CD14-positive monocyte (primary cell): ENCODE measurements around the gene RHCG. TPM values are rescaled to one million over a fixed set of nuclear protein-coding genes. Genes with fewer than 3 reads are reported as not detected.

ENCODE experiments used
- DNase-seq, 3 donors: peaks; one replicate each; pipeline ENCODE4 v3.0.0-alpha.2; 2011 to 2022
- H2AFZ ChIP-seq: 2 replicates; pipeline ENCODE4 v1.6.0; 2012; ENCODE audit warnings: mild to moderate bottlenecking, low read depth, low read length, inconsistent platforms; ENCODE audit not compliant: insufficient read depth, poor library complexity, severe bottlenecking
- H3K27ac ChIP-seq, 2 donors: 1 replicate in 1 of 2; 2 replicates in 1 of 2; pipeline ENCODE4 v1.5.1; 2012 to 2013; ENCODE audit warnings: low read length in 2 of 2, control low read depth in 1 of 2, inconsistent platforms in 1 of 2, low read depth in 1 of 2, mild to moderate bottlenecking in 1 of 2
- H3K27me3 ChIP-seq, 2 donors: one replicate each; pipeline versions ENCODE4 v1.6.0 to v1.6.1; 2011 to 2013; ENCODE audit warnings: low read length in 2 of 2; ENCODE audit not compliant: control insufficient read depth in 2 of 2, insufficient read depth in 2 of 2
- H3K36me3 ChIP-seq, 2 donors: replicated peaks in 1 of 2; 1 replicate in 1 of 2; 2 replicates in 1 of 2; pipeline versions ENCODE4 v1.5.1 to v1.6.1; 2012 to 2013; ENCODE audit warnings: low read length in 2 of 2, control low read depth in 1 of 2, inconsistent platforms in 1 of 2, mild to moderate bottlenecking in 1 of 2; ENCODE audit not compliant: insufficient read depth in 2 of 2, control insufficient read depth in 1 of 2
- H3K4me1 ChIP-seq, 2 donors: 1 replicate in 1 of 2; 2 replicates in 1 of 2; pipeline versions ENCODE4 v1.5.1 to v1.6.1; 2012 to 2013; ENCODE audit warnings: low read length in 2 of 2, control low read depth in 1 of 2, inconsistent platforms in 1 of 2, mild to moderate bottlenecking in 1 of 2, moderate library complexity in 1 of 2; ENCODE audit not compliant: insufficient read depth in 2 of 2, control insufficient read depth in 1 of 2
- H3K4me2 ChIP-seq: replicated peaks from 2 replicates; pipeline ENCODE3; 2012; ENCODE audit warnings: low read length, moderate library complexity, mild to moderate bottlenecking; ENCODE audit not compliant: poor library complexity, severe bottlenecking; ENCODE audit errors: extremely low read depth
- H3K4me3 ChIP-seq, 3 experiments: fragments of 200-600 bp in 1 of 3; sonication (generic) in 1 of 3; replicated peaks in 1 of 3; 1 replicate in 2 of 3; 2 replicates in 1 of 3; pipeline ENCODE4 v1.5.1; 2011 to 2013; ENCODE audit warnings: low read length in 3 of 3, mild to moderate bottlenecking in 3 of 3, control low read depth in 2 of 3, low read depth in 2 of 3, inconsistent platforms in 1 of 3, moderate library complexity in 1 of 3
- H3K79me2 ChIP-seq: 2 replicates; pipeline ENCODE4 v1.6.0; 2012; ENCODE audit warnings: mild to moderate bottlenecking, control low read depth, inconsistent platforms, low read length, moderate library complexity; ENCODE audit not compliant: insufficient read depth
- H3K9ac ChIP-seq: 2 replicates; pipeline ENCODE4 v1.6.0; 2017; ENCODE audit warnings: low read length, mild to moderate bottlenecking; ENCODE audit not compliant: insufficient read depth, poor library complexity, severe bottlenecking
- H3K9me3 ChIP-seq, 2 donors: replicated peaks in 1 of 2; 1 replicate in 1 of 2; 2 replicates in 1 of 2; pipeline versions ENCODE4 v1.5.1 to v1.6.1; 2012 to 2013; ENCODE audit warnings: low read length in 2 of 2, control low read depth in 1 of 2; ENCODE audit not compliant: control insufficient read depth in 1 of 2, insufficient read depth in 1 of 2
- H4K20me1 ChIP-seq: 2 replicates; pipeline ENCODE4 v1.6.0; 2012; ENCODE audit warnings: mild to moderate bottlenecking, low read length, control low read depth, moderate library complexity; ENCODE audit not compliant: insufficient read depth
- H3K27ac Mint-ChIP-seq, 7 donors: one replicate each; pipeline ENCODE4 v1.8.0; 2020; ENCODE audit warnings: mild to moderate bottlenecking in 7 of 7, mixed read lengths in 7 of 7, moderate library complexity in 6 of 7, inconsistent platforms in 2 of 7
- H3K27me3 Mint-ChIP-seq, 3 donors: one replicate each; pipeline ENCODE4 v1.8.0; 2021 to 2022; ENCODE audit warnings: low read depth in 3 of 3, mild to moderate bottlenecking in 3 of 3, mixed read lengths in 3 of 3, moderate library complexity in 3 of 3, inconsistent platforms in 1 of 3
- H3K36me3 Mint-ChIP-seq, 2 donors: one replicate each; pipeline ENCODE4 v1.8.0; 2020; ENCODE audit warnings: mixed read lengths in 2 of 2, inconsistent platforms in 1 of 2, mild to moderate bottlenecking in 1 of 2
- H3K4me1 Mint-ChIP-seq: one replicate; pipeline ENCODE4 v1.8.0; 2020; ENCODE audit warnings: mild to moderate bottlenecking, mixed read lengths
- H3K4me3 Mint-ChIP-seq, 2 donors: one replicate each; pipeline ENCODE4 v1.8.0; 2020; ENCODE audit warnings: mild to moderate bottlenecking in 2 of 2, mixed read lengths in 2 of 2, moderate library complexity in 1 of 2
- H3K9me3 Mint-ChIP-seq, 7 donors: one replicate each; pipeline ENCODE4 v1.8.0; 2020 to 2022; ENCODE audit warnings: mixed read lengths in 7 of 7, mild to moderate bottlenecking in 6 of 7, moderate library complexity in 6 of 7, inconsistent platforms in 2 of 7
- CTCF ChIP-seq: fragments of 200-600 bp; IDR thresholded peaks from one replicate; pipeline ENCODE4 v1.8.0; 2022; ENCODE audit warnings: antibody characterized with exemption, mild to moderate bottlenecking
- WGBS: methylation state at CpG from one replicate; pipeline ENCODE4 v1.1.5; 2013; ENCODE audit warnings: missing lambda C conversion rate; ENCODE audit not compliant: insufficient coverage; 5-methylcytosine and 5-hydroxymethylcytosine counted together
- intact Hi-C, 2 donors: fragments of 100-400 bp; cut with micrococcal nuclease; formaldehyde crosslinking; loops; one replicate each; pipeline versions ENCODE4 v1.15.0 to v1.15.1; 2023
- polyA plus RNA-seq, 3 donors: library from polyadenylated mRNA; depleted of rRNA in 1 of 3; unstranded in 2 of 3; stranded (reverse) in 1 of 3; fragments of 300-500 nt in 2 of 3; fragments of >200 nt in 1 of 3; fragmentation: Illumina TruSeq in 2 of 3; gene quantifications; 1 replicate in 2 of 3; 2 replicates in 1 of 3; pipeline ENCODE4 v1.2.3, GENCODE V29; 2012 to 2021

The RHCG gene
- polyA plus RNA-seq, 3 donors, result not detected

- no peaks in the 10 kb centered on the region for H3K79me2 ChIP-seq
Observed at GRCh38 chr15:89490081-89490813, 6.1 kb downstream of the RHCG start.

GRCh38 chr15:89489376-89489775 lies 7.0 kb downstream of the RHCG start:
- H3K27ac ChIP-seq, result no peak overlapping the region
- Mint-ChIP-seq H3K27ac (no peak overlapping the region), H3K9me3 (peaks cover 0 to 3% (median 1%) of the 10 kb centered on the region in 7 donors), H3K4me1 (peaks cover 8% of the 10 kb centered on the region), H3K27me3 (peaks cover 20 to 38% (median 32%) of the 10 kb centered on the region in 3 donors), H3K4me3 (no peak overlapping the region), H3K36me3 (no peaks in the 10 kb centered on the region)
- intact Hi-C loops, result no loop called here
- WGBS, result 71% methylated on average over 3 of the region's 4 CpGs
- H2AFZ ChIP-seq, result no peak overlapping the region
- H3K9me3 ChIP-seq, result no peaks in the 10 kb centered on the region
- no peak overlapping the region for H3K4me2 ChIP-seq
- no peaks in the 10 kb centered on the region for H3K36me3 ChIP-seq
- H3K27me3 ChIP-seq, result peaks cover 0 to 17% of the 10 kb centered on the region in 2 donors
- no peaks in the 10 kb centered on the region for H3K79me2 ChIP-seq
- no peak for TF ChIP-seq CTCF
- DNase-seq, result no peak
- no peak overlapping the region for H3K4me3 ChIP-seq
- no peak overlapping the region for H3K9ac ChIP-seq
- peaks cover 4 to 9% of the 10 kb centered on the region in 2 donors for H3K4me1 ChIP-seq
- no peaks in the 10 kb centered on the region for H4K20me1 ChIP-seq

More at GRCh38 chr15:89490081-89490813, 6.1 kb downstream of the RHCG start:
- no peak for DNase-seq
- Histone ChIP-seq H3K36me3 (no peaks in the 10 kb centered on the region), H3K4me2 (no peak overlapping the region), H3K4me3 (no peak overlapping the region), H3K9me3 (no peaks in the 10 kb centered on the region), H3K4me1 (peaks cover 4 to 9% of the 10 kb centered on the region in 2 donors), H4K20me1 (no peaks in the 10 kb centered on the region), H3K9ac (no peak overlapping the region), H3K27ac (no peak overlapping the region), H3K27me3 (peaks cover 3 to 25% of the 10 kb centered on the region in 2 donors), H2AFZ (no peak overlapping the region)
- H3K27ac Mint-ChIP-seq, result no peak overlapping the region
- H3K4me1 Mint-ChIP-seq, result peaks cover 8% of the 10 kb centered on the region
- no peak for TF ChIP-seq CTCF
- no peaks in the 10 kb centered on the region for H3K36me3 Mint-ChIP-seq
- H3K27me3 Mint-ChIP-seq, result peaks cover 23 to 42% (median 34%) of the 10 kb centered on the region in 3 donors
- intact Hi-C loops, result no loop called here
- 80% methylated on average over 7 of the region's 10 CpGs for WGBS
- H3K4me3 Mint-ChIP-seq, result no peak overlapping the region
- peaks cover 0 to 3% (median 1%) of the 10 kb centered on the region in 7 donors for H3K9me3 Mint-ChIP-seq
